GM23248 (cell line): ENCODE data around the gene CDK13.
"Not testable (repeated sequence)": the region's sequence is repeated elsewhere in the genome, so short reads cannot be mapped to it uniquely, and the experiment has no call there.

ENCODE experiments used
- EZH2 ChIP-seq: fragments of 200-600 bp; sonication (generic); IDR thresholded peaks from 2 replicates; pipeline ENCODE4 v1.6.1; 2018; ENCODE audit warnings: antibody characterized with exemption, mild to moderate bottlenecking; ENCODE audit not compliant: insufficient read depth, poor library complexity, severe bottlenecking
- EZH2phosphoT487 ChIP-seq: fragments of 200-600 bp; sonication (generic); IDR thresholded peaks from 2 replicates; pipeline ENCODE4 v1.6.1; 2018; ENCODE audit warnings: antibody characterized with exemption, moderate library complexity, mild to moderate bottlenecking, low read depth; ENCODE audit not compliant: insufficient read depth

- not testable (repeated sequence) for TF ChIP-seq EZH2, EZH2phosphoT487
These were observed 172.3 kb downstream of the CDK13 start for GRCh38 chr7:40122100-40122939.
